HEK293T (cell line): ENCODE results near the gene VAT1.
"Not testable (repeated sequence)": the region's sequence is repeated elsewhere in the genome, so short reads cannot be mapped to it uniquely, and the experiment has no call there.

Experiments
- BHLHE40 ChIP-seq: fragments of 450-650 bp; IDR thresholded peaks from 2 replicates; pipeline ENCODE4 v1.6.1; 2016; ENCODE audit warnings: mild to moderate bottlenecking, moderate library complexity, borderline replicate concordance
- ELF4 ChIP-seq: fragments of 450-650 bp; IDR thresholded peaks from 2 replicates; pipeline ENCODE4 v1.6.1; 2017; ENCODE audit warnings: antibody characterized with exemption
- FOXK2 ChIP-seq: fragments of 450-650 bp; IDR thresholded peaks from 2 replicates; pipeline ENCODE4 v1.6.1; 2016; ENCODE audit warnings: mild to moderate bottlenecking
- L3MBTL2 ChIP-seq: fragments of 450-650 bp; conservative IDR thresholded peaks from 2 replicates; pipeline ENCODE4 v1.6.1; 2016; ENCODE audit warnings: mild to moderate bottlenecking
- LEF1 ChIP-seq: fragments of 450-650 bp; IDR thresholded peaks from 2 replicates; pipeline ENCODE4 v1.6.1; 2017; ENCODE audit warnings: mild to moderate bottlenecking, borderline replicate concordance
- NFRKB ChIP-seq: fragments of 450-650 bp; IDR thresholded peaks from 2 replicates; pipeline ENCODE4 v1.6.1; 2016; ENCODE audit warnings: mild to moderate bottlenecking, moderate library complexity
- SP1 ChIP-seq: fragments of 450-650 bp; IDR thresholded peaks from 2 replicates; pipeline ENCODE4 v1.6.1; 2017
- SUZ12 ChIP-seq: fragments of 450-650 bp; IDR thresholded peaks from 2 replicates; pipeline ENCODE4 v1.6.1; 2016; ENCODE audit warnings: mild to moderate bottlenecking
- TARDBP ChIP-seq: fragments of 450-650 bp; IDR thresholded peaks from 2 replicates; pipeline ENCODE4 v1.6.1; 2016
- ZNF384 ChIP-seq: fragments of 450-650 bp; IDR thresholded peaks from 2 replicates; pipeline ENCODE4 v1.6.1; 2016
- TF ChIP-seq, protein P1 (sequence below): fragments of 450-650 bp; IDR thresholded peaks from 2 replicates; pipeline ENCODE4 v1.6.1; 2016

DNA sequence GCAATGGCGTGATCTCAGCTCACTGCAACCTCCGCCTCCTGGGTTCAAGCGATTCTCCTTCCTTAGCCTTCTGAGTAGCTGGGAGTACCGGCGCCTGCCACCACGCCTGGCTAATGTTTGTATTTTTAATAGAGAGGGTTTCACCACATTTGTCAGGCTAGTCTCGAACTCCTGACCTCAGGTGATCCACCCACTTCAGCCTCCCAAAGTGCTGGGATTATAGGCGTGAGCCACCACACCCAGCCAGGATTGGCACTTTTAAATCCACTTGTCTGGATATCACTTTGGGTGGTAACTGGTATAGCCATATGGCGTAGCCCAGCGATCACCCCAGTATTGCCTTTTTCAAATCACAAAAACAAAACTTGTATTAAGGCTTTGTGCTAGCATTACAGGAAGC lies 28.3 kb downstream of the VAT1 start:
- TF ChIP-seq ELF4, NFRKB, SUZ12, SP1, TARDBP, L3MBTL2, ZNF384, BHLHE40, FOXK2, LEF1: not testable (repeated sequence)
- TF ChIP-seq, protein P1, sequence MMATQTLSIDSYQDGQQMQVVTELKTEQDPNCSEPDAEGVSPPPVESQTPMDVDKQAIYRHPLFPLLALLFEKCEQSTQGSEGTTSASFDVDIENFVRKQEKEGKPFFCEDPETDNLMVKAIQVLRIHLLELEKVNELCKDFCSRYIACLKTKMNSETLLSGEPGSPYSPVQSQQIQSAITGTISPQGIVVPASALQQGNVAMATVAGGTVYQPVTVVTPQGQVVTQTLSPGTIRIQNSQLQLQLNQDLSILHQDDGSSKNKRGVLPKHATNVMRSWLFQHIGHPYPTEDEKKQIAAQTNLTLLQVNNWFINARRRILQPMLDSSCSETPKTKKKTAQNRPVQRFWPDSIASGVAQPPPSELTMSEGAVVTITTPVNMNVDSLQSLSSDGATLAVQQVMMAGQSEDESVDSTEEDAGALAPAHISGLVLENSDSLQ, result not testable (repeated sequence)
